ENCODE measurements around the gene OR5H2.
A peak's percentile ranks its signal among the peaks of the same experiment; 100 is the strongest.
"Not testable (repeated sequence)": the region's sequence is repeated elsewhere in the genome, so short reads cannot be mapped to it uniquely, and the experiment has no call there.

Gene OR5H2

GRCh38 chr3:98282205-98282604 is at the start of gene OR5H2:
OR5H2 (plus strand) TSS chr3:98282505; CDS start chr3:98282903, 398 bp downstream.
- DNase-seq: no peak

GRCh38 chr3:98233468-98233867 is 48.8 kb upstream of the OR5H2 start:
- no peak for DNase-seq

DNA sequence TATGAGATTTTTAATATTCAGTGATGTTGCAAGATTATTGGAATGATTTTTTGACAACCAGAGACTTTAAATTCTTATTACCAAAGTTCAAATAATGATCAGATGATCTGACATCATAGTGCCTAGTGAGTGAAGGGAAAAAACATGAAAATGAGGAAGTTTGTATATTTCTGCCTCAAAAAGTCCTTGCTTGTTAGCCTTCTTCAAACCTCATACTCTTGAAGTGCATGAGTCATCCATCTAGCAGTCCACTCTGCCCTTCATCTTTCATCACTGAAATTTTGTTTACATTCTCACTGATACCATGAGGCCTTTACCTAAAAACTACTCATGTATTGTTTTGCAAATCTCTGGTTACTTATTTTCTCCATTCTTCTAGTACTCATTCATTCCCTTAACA is 42.2 kb upstream of the OR5H2 start:
- no peak for DNase-seq

DNA sequence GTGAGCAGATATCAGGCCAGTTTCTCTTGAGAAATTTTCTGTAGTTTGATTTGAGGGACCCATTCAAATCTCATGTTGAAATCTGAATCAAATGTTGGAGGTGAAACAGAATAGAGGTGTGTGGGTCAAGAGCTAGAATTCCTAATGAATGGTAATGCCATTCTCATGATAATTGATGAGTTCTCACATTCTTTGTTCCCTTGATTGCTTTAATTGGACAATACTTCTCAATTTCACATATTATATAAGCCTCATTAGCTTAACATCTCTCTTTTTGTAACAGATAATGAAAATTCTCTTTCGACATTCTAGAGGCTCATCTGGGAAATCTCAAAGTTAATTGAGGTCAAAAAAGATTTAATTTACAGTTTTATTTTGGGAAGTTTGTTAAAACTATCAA is 40.1 kb upstream of the OR5H2 start:
- no peak for DNase-seq

DNA sequence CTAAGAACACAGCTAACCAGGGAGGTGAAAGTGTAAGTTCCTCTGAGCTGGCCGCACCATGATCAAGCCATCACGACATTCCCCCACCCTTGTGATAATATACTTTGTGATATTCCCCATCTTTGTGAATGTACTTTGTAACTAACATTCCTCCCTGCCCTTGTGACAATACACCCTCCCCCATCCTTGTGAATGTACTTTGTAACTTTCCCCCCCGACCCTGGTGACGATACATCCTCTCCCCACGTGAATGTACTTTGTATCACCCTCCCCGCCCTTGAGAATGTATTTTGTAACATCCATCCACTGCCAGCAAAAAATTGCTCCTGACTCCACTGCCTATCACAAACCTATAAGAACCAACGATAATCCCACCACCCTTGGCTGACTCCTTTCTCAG is 38.5 kb upstream of the OR5H2 start:
- no peak for DNase-seq

- no peak for DNase-seq
Measured at GRCh38 chr3:98246142-98246541, 36.2 kb upstream of the OR5H2 start.

- not testable (repeated sequence) for DNase-seq
Measured at GRCh38 chr3:98256026-98256425, 26.3 kb upstream of the OR5H2 start.

GRCh38 chr3:98259707-98260106 is 22.6 kb upstream of the OR5H2 start:
- DNase-seq: no peak

GRCh38 chr3:98262046-98262445 is 20.3 kb upstream of the OR5H2 start:
- no peak for DNase-seq

- no peak for DNase-seq
Measured at GRCh38 chr3:98263944-98264343, 18.4 kb upstream of the OR5H2 start, which contains the start of gene OR5H6. OR5H6 (plus strand) TSS chr3:98264244; CDS start chr3:98264333, 89 bp downstream.

GRCh38 chr3:98269846-98270245 is 12.5 kb upstream of the OR5H2 start:
- no peak for DNase-seq

DNA sequence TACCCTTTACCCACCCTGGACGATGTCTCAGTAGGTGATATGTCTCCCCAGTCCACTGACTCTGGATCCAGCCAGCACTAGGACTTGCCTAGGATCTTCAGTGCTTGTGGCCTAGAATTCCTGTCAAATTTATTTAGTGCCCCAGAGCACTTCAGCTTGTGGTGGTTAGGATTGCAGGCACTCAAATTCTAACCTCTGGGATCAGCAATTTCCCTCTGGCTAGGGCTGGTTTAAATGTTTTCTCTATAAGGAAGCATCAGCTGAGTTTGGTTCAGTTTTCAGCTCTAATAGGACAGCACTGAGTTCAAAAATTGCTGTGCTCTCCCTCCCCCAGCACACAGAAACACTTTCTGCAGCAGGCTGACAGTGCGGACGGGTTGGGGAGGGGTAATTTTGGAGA is 10.2 kb upstream of the OR5H2 start:
- DNase-seq: no peak

- DNase-seq: no peak
Measured at GRCh38 chr3:98274914-98275313, 7.4 kb upstream of the OR5H2 start.

- DNase-seq: no peak
Measured at GRCh38 chr3:98290916-98291315, 8.6 kb downstream of the OR5H2 start.

- DNase-seq: no peak
Measured at GRCh38 chr3:98291332-98291957, 9.1 kb downstream of the OR5H2 start.

- no peak for DNase-seq
Measured at GRCh38 chr3:98322101-98322500, 39.8 kb downstream of the OR5H2 start.

- DNase-seq: no peak
Measured at GRCh38 chr3:98322686-98323085, 40.4 kb downstream of the OR5H2 start.

DNA sequence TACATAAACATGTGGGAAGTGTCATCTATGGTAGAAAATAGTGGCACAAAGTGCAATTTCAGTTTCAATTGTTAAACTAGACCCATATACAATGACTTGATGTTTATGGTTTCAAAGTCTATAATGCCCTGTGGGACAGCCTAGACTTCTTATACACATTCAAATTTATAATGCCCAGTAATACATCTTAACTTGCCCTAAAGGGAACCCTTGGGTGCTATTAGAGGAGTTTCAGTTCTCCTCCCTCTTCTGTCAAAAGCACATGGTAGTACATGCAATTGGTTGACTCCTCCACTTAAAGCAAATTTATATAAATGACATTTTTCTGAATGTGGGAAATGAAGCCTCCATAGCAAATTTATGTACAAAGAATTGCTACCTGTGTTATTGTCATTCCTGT is 41.1 kb downstream of the OR5H2 start:
- no peak for DNase-seq

GRCh38 chr3:98325055-98325454 is 42.8 kb downstream of the OR5H2 start:
- no peak for DNase-seq

DNA sequence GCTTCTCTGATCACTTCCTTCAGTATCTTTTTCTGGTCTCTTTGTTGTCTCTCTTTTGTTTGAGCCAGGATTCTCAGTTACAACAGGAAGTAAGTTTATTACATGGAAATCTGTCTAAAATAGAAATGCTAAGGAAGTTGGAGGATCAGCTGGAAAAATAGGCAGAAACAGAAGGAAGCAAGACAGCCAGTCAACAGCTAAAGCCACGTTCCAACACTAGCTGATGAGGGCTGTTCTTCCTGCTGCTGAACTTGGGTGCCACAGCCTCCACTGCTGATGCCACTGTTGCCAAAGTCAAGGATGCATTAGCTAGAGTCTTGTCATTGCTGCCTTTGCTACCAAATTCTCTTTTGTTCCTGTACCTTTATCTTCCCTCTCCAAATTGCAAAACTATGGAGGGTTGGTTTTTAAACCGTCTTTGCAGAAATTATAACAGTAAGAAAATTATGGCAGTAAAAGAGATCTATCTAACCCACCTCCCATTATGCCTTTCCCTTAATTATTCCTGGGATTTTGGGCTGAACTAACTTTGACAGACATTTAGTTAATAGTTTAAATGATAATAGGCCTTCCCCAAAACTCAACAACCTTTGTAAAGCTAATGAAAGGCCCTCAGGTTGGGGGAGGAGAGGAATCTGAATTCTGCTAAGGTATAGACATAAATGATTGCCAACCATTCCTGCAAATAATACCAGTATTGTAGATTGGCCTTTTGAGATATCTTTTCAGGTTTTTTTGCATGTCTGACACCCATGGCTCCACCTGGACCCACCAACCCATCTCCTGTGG is 44.0 kb downstream of the OR5H2 start:
- DNase-seq: no peak

GRCh38 chr3:98326945-98327344 is 44.6 kb downstream of the OR5H2 start:
- no peak for DNase-seq

DNA sequence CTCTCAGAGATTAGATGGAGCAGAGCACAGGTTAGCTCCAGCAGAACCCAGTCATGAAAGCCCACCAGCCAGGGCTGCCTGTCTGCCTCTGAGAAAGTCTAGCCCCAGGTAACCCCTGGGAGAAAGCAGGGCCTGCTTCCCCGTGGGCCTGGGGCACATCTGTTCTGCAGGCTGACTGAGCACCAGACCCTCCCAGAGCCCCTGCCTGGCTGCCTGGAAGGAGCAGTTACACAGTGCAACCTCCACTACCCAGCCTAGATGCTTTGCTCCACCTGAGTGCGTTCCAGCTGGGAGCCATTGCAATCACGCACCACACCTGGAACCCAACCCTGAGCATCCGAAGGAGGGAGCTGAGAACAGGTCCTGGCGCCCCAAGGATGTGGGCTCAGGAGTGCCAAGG is 46.6 kb downstream of the OR5H2 start:
- DNase-seq: no peak

GRCh38 chr3:98329392-98330124 is 47.3 kb downstream of the OR5H2 start:
- peak; percentile 37 for DNase-seq

GRCh38 chr3:98331329-98331728 is 49.0 kb downstream of the OR5H2 start:
- DNase-seq: no peak
